ENCODE results near the gene ECD. TPM values are rescaled to one million over a fixed set of nuclear protein-coding genes. Genes with fewer than 3 reads are reported as not detected.
A peak's percentile ranks its signal among the peaks of the same experiment; 100 is the strongest.

ECD gene
- total RNA-seq, 1 donor from 2014 or later: 29.3 TPM

GRCh38 chr10:73168465-73168803 lies 626 bp upstream of the ECD start:
- H3K4me3 Mint-ChIP-seq: peak overlapping the region; percentile 100
- no peak for DNase-seq (ENCODE audit: low read depth, low spot score)
- H3K36me3 Mint-ChIP-seq (ENCODE audit: low read depth): peaks cover 3% of the 10 kb centered on the region
- peaks cover 28% of the 10 kb centered on the region for H3K4me1 Mint-ChIP-seq
- H3K9me3 Mint-ChIP-seq: no peaks in the 10 kb centered on the region
- H3K27me3 Mint-ChIP-seq (ENCODE audit: low read depth): no peaks in the 10 kb centered on the region
- TF ChIP-seq CTCF (conservative IDR thresholded peaks at IDR 0.05): peak; percentile 2
- peak overlapping the region; percentile 98 for H3K27ac Mint-ChIP-seq (ENCODE audit: unreplicated experiment)

GRCh38 chr10:73167458-73167782 lies 388 bp downstream of the ECD start:
- no peaks in the 10 kb centered on the region for H3K9me3 Mint-ChIP-seq
- H3K27ac Mint-ChIP-seq (ENCODE audit: unreplicated experiment): peak overlapping the region; percentile 100
- peaks cover 9% of the 10 kb centered on the region for H3K36me3 Mint-ChIP-seq (ENCODE audit: low read depth)
- peaks cover 28% of the 10 kb centered on the region for H3K4me1 Mint-ChIP-seq
- DNase-seq (ENCODE audit: low read depth, low spot score): no peak
- H3K27me3 Mint-ChIP-seq (ENCODE audit: low read depth): no peaks in the 10 kb centered on the region
- H3K4me3 Mint-ChIP-seq: peak overlapping the region; percentile 100
- no peak for TF ChIP-seq CTCF (conservative IDR thresholded peaks at IDR 0.05)

GRCh38 chr10:73166972-73167371 lies 836 bp downstream of the ECD start:
- Mint-ChIP-seq H3K4me3 (peak overlapping the region; percentile 100), H3K9me3 (no peaks in the 10 kb centered on the region), H3K27ac (ENCODE audit: unreplicated experiment) (peak overlapping the region; percentile 100), H3K27me3 (ENCODE audit: low read depth) (no peaks in the 10 kb centered on the region), H3K4me1 (peaks cover 28% of the 10 kb centered on the region), H3K36me3 (ENCODE audit: low read depth) (peaks cover 13% of the 10 kb centered on the region)
- no peak for TF ChIP-seq CTCF (conservative IDR thresholded peaks at IDR 0.05)
- no peak for DNase-seq (ENCODE audit: low read depth, low spot score)

- no peaks in the 10 kb centered on the region for H3K27me3 Mint-ChIP-seq (ENCODE audit: low read depth)
- no peak for TF ChIP-seq CTCF (conservative IDR thresholded peaks at IDR 0.05)
- no peak overlapping the region for H3K27ac Mint-ChIP-seq (ENCODE audit: unreplicated experiment)
Observed at GRCh38 chr10:73163096-73163495, 4.7 kb downstream of the ECD start.

GRCh38 chr10:73161662-73162061 lies 6.1 kb downstream of the ECD start:
- Mint-ChIP-seq H3K36me3 (ENCODE audit: low read depth) (peaks cover 30% of the 10 kb centered on the region), H3K27ac (ENCODE audit: unreplicated experiment) (no peak overlapping the region), H3K9me3 (no peaks in the 10 kb centered on the region), H3K27me3 (ENCODE audit: low read depth) (no peaks in the 10 kb centered on the region), H3K4me1 (peaks cover 13% of the 10 kb centered on the region), H3K4me3 (no peak overlapping the region)
- TF ChIP-seq CTCF (conservative IDR thresholded peaks at IDR 0.05): no peak
- DNase-seq (ENCODE audit: low read depth, low spot score): no peak

More at GRCh38 chr10:73163096-73163495, 4.7 kb downstream of the ECD start:
- peak overlapping the region; percentile 1 for H3K4me3 Mint-ChIP-seq
- H3K9me3 Mint-ChIP-seq: no peaks in the 10 kb centered on the region
- no peak for DNase-seq (ENCODE audit: low read depth, low spot score)
- H3K36me3 Mint-ChIP-seq (ENCODE audit: low read depth): peaks cover 33% of the 10 kb centered on the region
- peaks cover 26% of the 10 kb centered on the region for H3K4me1 Mint-ChIP-seq

- TF ChIP-seq CTCF (conservative IDR thresholded peaks at IDR 0.05): no peak
- Mint-ChIP-seq H3K9me3 (no peaks in the 10 kb centered on the region), H3K27me3 (ENCODE audit: low read depth) (no peaks in the 10 kb centered on the region), H3K4me3 (no peak overlapping the region), H3K27ac (ENCODE audit: unreplicated experiment) (no peak overlapping the region), H3K36me3 (ENCODE audit: low read depth) (peaks cover 30% of the 10 kb centered on the region), H3K4me1 (peaks cover 7% of the 10 kb centered on the region)
- DNase-seq (ENCODE audit: low read depth, low spot score): no peak
Observed at GRCh38 chr10:73161079-73161478, 6.7 kb downstream of the ECD start.

Measured in neural crest cell (in vitro differentiated cells).